Transverse colon (tissue), 4 donors: ENCODE data around the gene ZDHHC9. TPM values are rescaled to one million over a fixed set of nuclear protein-coding genes. Genes with fewer than 3 reads are reported as not detected.

Experiments
- DNase-seq: peaks from one replicate; pipeline ENCODE4 v3.0.0-alpha.2; 2019
- H3K27ac ChIP-seq, 4 donors: fragments of 200-600 bp; sonication (generic); 2 replicates each; pipeline ENCODE4 v1.5.1; 2016 to 2018; ENCODE audit warnings: inconsistent platforms in 4 of 4
- H3K27me3 ChIP-seq: fragments of 200-600 bp; sonication (generic); 2 replicates; pipeline ENCODE4 v1.5.1; 2017; ENCODE audit warnings: inconsistent platforms
- H3K36me3 ChIP-seq, 4 donors: fragments of 200-600 bp; sonication (generic); 2 replicates each; pipeline ENCODE4 v1.5.1; 2017 to 2019; ENCODE audit warnings: inconsistent platforms in 4 of 4
- H3K4me1 ChIP-seq, 4 donors: fragments of 200-600 bp; sonication (generic); 2 replicates each; pipeline ENCODE4 v1.5.1; 2017 to 2020; ENCODE audit warnings: inconsistent platforms in 4 of 4
- H3K4me3 ChIP-seq, 4 donors: fragments of 200-600 bp; sonication (generic); 1 replicate in 1 of 4; 2 replicates in 3 of 4; pipeline versions ENCODE4 v1.5.1 to v1.6.1; 2017 to 2019; ENCODE audit warnings: inconsistent platforms in 4 of 4
- H3K9me3 ChIP-seq, 2 donors: fragments of 200-600 bp; sonication (generic); 2 replicates each; pipeline ENCODE4 v1.5.1; 2017 to 2019; ENCODE audit warnings: inconsistent platforms in 2 of 2
- CTCF ChIP-seq, 5 experiments: fragments of 200-600 bp in 3 of 5; fragments of 450-650 bp in 2 of 5; sonication (generic) in 3 of 5; IDR thresholded peaks; 1 replicate in 2 of 5; 2 replicates in 3 of 5; pipeline ENCODE4 v1.5.1; 2016 to 2017; ENCODE audit warnings: antibody characterized with exemption in 5 of 5, inconsistent platforms in 3 of 5, mild to moderate bottlenecking in 2 of 5, moderate library complexity in 1 of 5
- EP300 ChIP-seq: sonication (generic); formaldehyde crosslinking; IDR thresholded peaks from one replicate; pipeline ENCODE4 v1.6.1; 2017; ENCODE audit warnings: antibody characterized with exemption, low read depth
- POLR2A ChIP-seq: fragments of 450-650 bp; IDR thresholded peaks from one replicate; pipeline ENCODE4 v1.6.1; 2016; ENCODE audit warnings: antibody characterized with exemption, mild to moderate bottlenecking, moderate library complexity
- POLR2AphosphoS5 ChIP-seq, 3 donors: sonication (generic); formaldehyde crosslinking; IDR thresholded peaks; one replicate each; pipeline ENCODE4 v1.6.1; 2016; ENCODE audit warnings: antibody characterized with exemption in 3 of 3
- WGBS, 2 donors: methylation state at CpG; one replicate each; pipeline ENCODE4 v1.1.5; 2018; ENCODE audit warnings: low coverage in 1 of 2; 5-methylcytosine and 5-hydroxymethylcytosine counted together
- in situ Hi-C, 4 donors: fragments of 200-750 bp; cut with MboI; loops; one replicate each; pipeline versions ENCODE4 v1.15.0 to v1.15.1; 2017; ENCODE audit warnings: low sequenced_read_pairs in 3 of 4, low pct_ligation_motif_present in 1 of 4, low pct_unique_long_range_greater_than_20kb in 1 of 4
- intact Hi-C: fragments of 100-400 bp; cut with DNase I; formaldehyde crosslinking; loops from one replicate; pipeline ENCODE4 v1.15.1; 2023; ENCODE audit warnings: low total_unique reads
- total RNA-seq, 4 donors: library from RNA; depleted of rRNA; stranded (reverse); fragments of >200 nt; gene quantifications; one replicate each; pipeline ENCODE4 v1.1.0, GENCODE V29; 2016

Gene ZDHHC9
- total RNA-seq, 4 donors from 2014 or later: 9.2 to 60.2 (median 30.7) TPM

GRCh38 chrX:129797251-129797906, 46.3 kb downstream of the ZDHHC9 start:
- no peak for DNase-seq
- in situ Hi-C loops: no loop called here
- H3K27ac ChIP-seq: no peak overlapping the region
- H3K9me3 ChIP-seq: no peaks in the 10 kb centered on the region
- H3K27me3 ChIP-seq: no peaks in the 10 kb centered on the region
- H3K36me3 ChIP-seq: no peaks in the 10 kb centered on the region
- no peaks in the 10 kb centered on the region for H3K4me1 ChIP-seq
- intact Hi-C loops: no loop called here
- TF ChIP-seq EP300: no peak
- no peak for TF ChIP-seq CTCF (IDR thresholded peaks at IDR 0.05)
- no peak for TF ChIP-seq POLR2AphosphoS5 (IDR thresholded peaks at IDR 0.05)
- TF ChIP-seq POLR2A: no peak
- WGBS, 2 donors: 91% methylated on average over 4 of the region's 4 CpGs; no CpG with 5 or more reads in 1 of the 2 donors
- no peak overlapping the region for H3K4me3 ChIP-seq

GRCh38 chrX:129795584-129795983, 48.1 kb downstream of the ZDHHC9 start:
- no peak for DNase-seq
- no peak overlapping the region for H3K27ac ChIP-seq
- H3K4me1 ChIP-seq: no peaks in the 10 kb centered on the region
- no peak overlapping the region for H3K4me3 ChIP-seq
- in situ Hi-C loops: no loop called here
- intact Hi-C loops: no loop called here
- no peaks in the 10 kb centered on the region for H3K9me3 ChIP-seq
- WGBS, 2 donors: 75% methylated on average over 1 of the region's 1 CpG; no CpG with 5 or more reads in 1 of the 2 donors
- H3K36me3 ChIP-seq: no peaks in the 10 kb centered on the region
- no peak for TF ChIP-seq EP300
- TF ChIP-seq POLR2AphosphoS5 (IDR thresholded peaks at IDR 0.05): no peak
- no peak for TF ChIP-seq CTCF (IDR thresholded peaks at IDR 0.05)
- no peak for TF ChIP-seq POLR2A
- no peaks in the 10 kb centered on the region for H3K27me3 ChIP-seq

- Histone ChIP-seq H3K36me3 (no peaks in the 10 kb centered on the region), H3K27me3 (no peaks in the 10 kb centered on the region), H3K4me3 (no peak overlapping the region), H3K9me3 (no peaks in the 10 kb centered on the region), H3K27ac (no peak overlapping the region), H3K4me1 (no peaks in the 10 kb centered on the region)
- in situ Hi-C loops: no loop called here
- 85% methylated on average over 18 of the region's 20 CpGs; no CpG with 5 or more reads in 1 of the 2 donors for WGBS, 2 donors
- intact Hi-C loops: no loop called here
- no peak for TF ChIP-seq POLR2A
- no peak for TF ChIP-seq CTCF (IDR thresholded peaks at IDR 0.05)
- no peak for TF ChIP-seq EP300
- no peak for TF ChIP-seq POLR2AphosphoS5 (IDR thresholded peaks at IDR 0.05)
- DNase-seq: no peak
Observed at GRCh38 chrX:129793604-129794191, 50.0 kb downstream of the ZDHHC9 start.

DNA sequence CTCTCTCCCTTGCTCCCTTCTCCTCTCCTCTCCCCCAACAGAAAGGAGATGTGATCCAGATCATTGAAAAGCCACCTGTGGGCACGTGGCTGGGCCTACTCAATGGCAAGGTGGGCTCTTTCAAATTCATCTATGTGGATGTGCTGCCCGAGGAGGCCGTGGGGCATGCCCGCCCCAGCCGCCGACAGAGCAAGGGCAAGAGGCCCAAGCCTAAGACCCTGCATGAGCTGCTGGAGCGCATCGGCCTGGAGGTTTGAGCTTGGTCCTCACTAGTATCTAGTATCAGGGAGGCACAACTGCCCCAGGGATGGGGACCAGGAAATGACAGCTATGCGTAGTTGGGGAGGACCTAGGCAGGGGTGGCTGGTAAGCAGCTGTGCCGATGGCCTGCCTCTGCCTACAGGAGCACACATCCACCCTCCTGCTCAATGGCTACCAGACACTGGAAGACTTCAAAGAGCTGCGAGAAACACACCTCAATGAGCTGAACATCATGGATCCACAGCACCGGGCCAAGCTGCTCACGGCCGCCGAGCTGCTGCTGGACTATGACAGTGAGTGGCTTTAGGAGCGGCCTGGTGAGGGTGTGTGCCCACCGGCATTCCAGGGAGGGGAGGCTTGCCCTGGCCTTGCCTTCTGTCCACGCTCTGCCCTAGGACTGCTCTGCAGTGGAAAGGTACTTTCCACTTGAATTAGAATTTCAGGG, 50.9 kb downstream of the ZDHHC9 start:
- intact Hi-C loops: no loop called here
- no peak for DNase-seq
- H3K27ac ChIP-seq: no peak overlapping the region
- in situ Hi-C loops: no loop called here
- H3K4me3 ChIP-seq: no peak overlapping the region
- H3K4me1 ChIP-seq: no peaks in the 10 kb centered on the region
- 92% methylated on average over 18 of the region's 18 CpGs; no CpG with 5 or more reads in 1 of the 2 donors for WGBS, 2 donors
- no peaks in the 10 kb centered on the region for H3K27me3 ChIP-seq
- TF ChIP-seq CTCF (IDR thresholded peaks at IDR 0.05) (no peak), POLR2A (no peak), EP300 (no peak), POLR2AphosphoS5 (IDR thresholded peaks at IDR 0.05) (no peak)
- no peaks in the 10 kb centered on the region for H3K9me3 ChIP-seq
- no peaks in the 10 kb centered on the region for H3K36me3 ChIP-seq
